Calu3 (cell line): ENCODE measurements around the gene SCARB1. TPM values are rescaled to one million over a fixed set of nuclear protein-coding genes. Genes with fewer than 3 reads are reported as not detected.

Experiments
- BruUV-seq: library from RNA; stranded (reverse); fragments of 400-500 nt; replicated peaks from 2 replicates; lab custom pipeline; 2021; lab: Mats Ljungman, UMichigan
- CTCF ChIA-PET: fragments of 300-600 bp; sonication (Branson Sonifier 250); formaldehyde crosslinking; loops from one replicate; lab custom pipeline; 2022; ENCODE audit warnings: antibody characterized with exemption; lab: Charles Lee
- DNase-seq: peaks from one replicate; pipeline ENCODE4 v3.0.0; 2022
- H3K27ac Mint-ChIP-seq: one replicate; pipeline ENCODE4 v1.8.0; 2022; ENCODE audit warnings: mixed read lengths; ENCODE audit not compliant: unreplicated experiment
- H3K27me3 Mint-ChIP-seq: one replicate; pipeline ENCODE4 v1.8.0; 2022; ENCODE audit warnings: mixed read lengths; ENCODE audit not compliant: unreplicated experiment
- H3K36me3 Mint-ChIP-seq: one replicate; pipeline ENCODE4 v1.8.0; 2022; ENCODE audit warnings: mild to moderate bottlenecking, moderate library complexity, mixed read lengths; ENCODE audit not compliant: insufficient read depth, unreplicated experiment
- H3K4me1 Mint-ChIP-seq: one replicate; pipeline ENCODE4 v1.8.0; 2022; ENCODE audit warnings: mild to moderate bottlenecking, low read depth, mixed read lengths; ENCODE audit not compliant: unreplicated experiment
- H3K4me3 Mint-ChIP-seq: one replicate; pipeline ENCODE4 v1.8.0; 2022; ENCODE audit warnings: mild to moderate bottlenecking, low read depth, moderate library complexity, mixed read lengths; ENCODE audit not compliant: unreplicated experiment
- H3K9me3 Mint-ChIP-seq: one replicate; pipeline ENCODE4 v1.8.0; 2022; ENCODE audit warnings: low read depth, mixed read lengths; ENCODE audit not compliant: unreplicated experiment
- CTCF ChIP-seq: fragments of 200-600 bp; IDR thresholded peaks from one replicate; pipeline ENCODE4 v1.8.0; 2022; ENCODE audit warnings: antibody characterized with exemption; ENCODE audit not compliant: unreplicated experiment
- intact Hi-C: fragments of 100-400 bp; cut with micrococcal nuclease; formaldehyde crosslinking; loops from one replicate; pipeline ENCODE4 v1.10.0; 2022; ENCODE audit not compliant: unreplicated experiment
- total RNA-seq: library from RNA; stranded (reverse); gene quantifications from 2 replicates; pipeline ENCODE4 v1.2.3, GENCODE V29; 2022

SCARB1 gene
- total RNA-seq, 1 experiment from 2014 or later, result 51.6 TPM

- CTCF ChIA-PET, result interaction anchor here (1.0 kb wide), 1 partner anchor 8 kb away, joined by 7 read pairs; no protein-coding TSS in a partner anchor
- Mint-ChIP-seq H3K27me3 (no peaks in the 10 kb centered on the region), H3K36me3 (no peaks in the 10 kb centered on the region), H3K27ac (no peak overlapping the region), H3K4me1 (peaks cover 9% of the 10 kb centered on the region), H3K9me3 (no peaks in the 10 kb centered on the region), H3K4me3 (no peak overlapping the region)
- BruUV-seq, result no TSS peak
- intact Hi-C loops, result no loop called here
- TF ChIP-seq CTCF, result no peak
- peak; percentile 74 for DNase-seq
Measured at GRCh38 chr12:124837958-124838803, 25.5 kb downstream of the SCARB1 start.

- intact Hi-C loops, result no loop called here
- H3K9me3 Mint-ChIP-seq, result no peaks in the 10 kb centered on the region
- CTCF ChIA-PET, result interaction anchor here (0.6 to 0.7 kb wide), 2 partner anchors 239 to 519 kb away, joined by 3 to 7 read pairs; no protein-coding TSS in a partner anchor
- H3K36me3 Mint-ChIP-seq, result no peaks in the 10 kb centered on the region
- no TSS peak for BruUV-seq
- no peak overlapping the region for H3K27ac Mint-ChIP-seq
- H3K27me3 Mint-ChIP-seq, result no peaks in the 10 kb centered on the region
- H3K4me3 Mint-ChIP-seq, result no peak overlapping the region
- TF ChIP-seq CTCF, result no peak
- H3K4me1 Mint-ChIP-seq, result peaks cover 9% of the 10 kb centered on the region
- DNase-seq, result no peak
Measured at GRCh38 chr12:124837249-124837897, 26.3 kb downstream of the SCARB1 start.

- Mint-ChIP-seq H3K4me3 (no peak overlapping the region), H3K27ac (no peak overlapping the region), H3K36me3 (no peaks in the 10 kb centered on the region), H3K27me3 (no peaks in the 10 kb centered on the region), H3K9me3 (no peaks in the 10 kb centered on the region), H3K4me1 (peaks cover 9% of the 10 kb centered on the region)
- TF ChIP-seq CTCF, result no peak
- CTCF ChIA-PET, result interaction anchor here (0.7 to 0.8 kb wide), 2 partner anchors 9 to 238 kb away, joined by 3 to 7 read pairs; no protein-coding TSS in a partner anchor
- BruUV-seq, result no TSS peak
- DNase-seq, result no peak
- intact Hi-C loops, result no loop called here
Measured at GRCh38 chr12:124836759-124837158, 26.9 kb downstream of the SCARB1 start.

- intact Hi-C loops, result no loop called here
- CTCF ChIA-PET, result interaction anchor here (0.8 kb wide), 1 partner anchor 8 kb away, joined by 3 read pairs; no protein-coding TSS in a partner anchor
- Mint-ChIP-seq H3K9me3 (no peaks in the 10 kb centered on the region), H3K27ac (no peak overlapping the region), H3K4me1 (peaks cover 9% of the 10 kb centered on the region), H3K36me3 (no peaks in the 10 kb centered on the region), H3K27me3 (no peaks in the 10 kb centered on the region), H3K4me3 (no peak overlapping the region)
- no TSS peak for BruUV-seq
- DNase-seq, result no peak
- TF ChIP-seq CTCF, result no peak
Measured at GRCh38 chr12:124835656-124836410, 27.8 kb downstream of the SCARB1 start.
